GM23248 (cell line): Measurements from ENCODE around the gene NACA2. TPM values are rescaled to one million over a fixed set of nuclear protein-coding genes. Genes with fewer than 3 reads are reported as not detected.
A peak's percentile ranks its signal among the peaks of the same experiment; 100 is the strongest.

Experiments
- DNase-seq: peaks from one replicate; pipeline ENCODE4 v3.0.0-alpha.2; 2015
- H2AFZ ChIP-seq: fragments of 200-600 bp; sonication (generic); 2 replicates; pipeline ENCODE4 v1.6.1; 2016; ENCODE audit warnings: antibody characterized with exemption
- H3F3A ChIP-seq: fragments of 200-600 bp; sonication (generic); 2 replicates; pipeline ENCODE4 v1.6.1; 2016; ENCODE audit warnings: mild to moderate bottlenecking, antibody characterized with exemption, mixed run types; ENCODE audit not compliant: insufficient read depth
- H3K27ac ChIP-seq: fragments of 200-600 bp; sonication (generic); 2 replicates; pipeline ENCODE4 v1.5.1; 2016; ENCODE audit warnings: mild to moderate bottlenecking
- H3K27me3 ChIP-seq: fragments of 200-600 bp; sonication (generic); replicated peaks from 2 replicates; pipeline ENCODE4 v1.6.1; 2016; ENCODE audit warnings: mild to moderate bottlenecking; ENCODE audit not compliant: insufficient read depth
- H3K36me3 ChIP-seq: fragments of 200-600 bp; sonication (generic); 2 replicates; pipeline ENCODE4 v1.6.1; 2016; ENCODE audit warnings: low read depth, mild to moderate bottlenecking
- H3K4me1 ChIP-seq: fragments of 200-600 bp; sonication (generic); 2 replicates; pipeline ENCODE4 v1.6.1; 2016; ENCODE audit warnings: mild to moderate bottlenecking; ENCODE audit not compliant: insufficient read depth
- H3K4me2 ChIP-seq: fragments of 200-600 bp; sonication (generic); one replicate; pipeline ENCODE4 v1.6.1; 2016; ENCODE audit warnings: mild to moderate bottlenecking; ENCODE audit not compliant: unreplicated experiment
- H3K4me3 ChIP-seq: fragments of 200-600 bp; sonication (generic); 2 replicates; pipeline ENCODE4 v1.5.1; 2016; ENCODE audit warnings: mild to moderate bottlenecking
- H3K79me2 ChIP-seq: fragments of 200-600 bp; sonication (generic); 2 replicates; pipeline ENCODE4 v1.6.1; 2016; ENCODE audit warnings: mild to moderate bottlenecking; ENCODE audit not compliant: insufficient read depth
- H3K9ac ChIP-seq: fragments of 200-600 bp; sonication (generic); 2 replicates; pipeline ENCODE4 v1.6.1; 2016; ENCODE audit warnings: mild to moderate bottlenecking
- H3K9me2 ChIP-seq: fragments of 200-600 bp; sonication (generic); 2 replicates; pipeline ENCODE4 v1.6.1; 2016; ENCODE audit warnings: mixed run types, mild to moderate bottlenecking, moderate library complexity; ENCODE audit not compliant: insufficient read depth
- H3K9me3 ChIP-seq: fragments of 200-600 bp; sonication (generic); one replicate; pipeline ENCODE4 v1.6.1; 2017; ENCODE audit warnings: low read depth
- H4K20me1 ChIP-seq: fragments of 200-600 bp; sonication (generic); 2 replicates; pipeline ENCODE4 v1.6.0; 2016; ENCODE audit not compliant: insufficient read depth
- EZH2 ChIP-seq: fragments of 200-600 bp; sonication (generic); IDR thresholded peaks from 2 replicates; pipeline ENCODE4 v1.6.1; 2018; ENCODE audit warnings: antibody characterized with exemption, mild to moderate bottlenecking; ENCODE audit not compliant: insufficient read depth, poor library complexity, severe bottlenecking
- EZH2phosphoT487 ChIP-seq: fragments of 200-600 bp; sonication (generic); IDR thresholded peaks from 2 replicates; pipeline ENCODE4 v1.6.1; 2018; ENCODE audit warnings: antibody characterized with exemption, moderate library complexity, mild to moderate bottlenecking, low read depth; ENCODE audit not compliant: insufficient read depth
- WGBS, 2 experiments: methylation state at CpG; one replicate each; pipeline ENCODE4 v1.1.6; 2015 to 2017; ENCODE audit warnings: low lambda C conversion rate in 2 of 2, low coverage in 1 of 2; ENCODE audit errors: missing lambda C conversion rate in 2 of 2; 5-methylcytosine and 5-hydroxymethylcytosine counted together
- in situ Hi-C: fragments of 300-500 bp; cut with MboI; formaldehyde crosslinking; loops from 2 replicates; pipeline ENCODE4 v1.15.0; 2020
- polyA plus RNA-seq: library from polyadenylated mRNA; unstranded; fragments of >200 nt; fragmentation: Nextera tagmentation; extraction: Ambion mirVana; gene quantifications from 2 replicates; pipeline ENCODE4 v1.2.1, GENCODE V29; 2016
- total RNA-seq: library from RNA; depleted of rRNA; stranded (reverse); fragments of >200 nt; shearing (Covaris generic); gene quantifications from 2 replicates; pipeline ENCODE4 v1.2.3, GENCODE V29; 2014

The NACA2 gene
- total and polyA plus RNA-seq, 2 experiments from 2014 or later, result not detected

- Histone ChIP-seq H3K27ac (no peak overlapping the region), H3K36me3 (no peaks in the 10 kb centered on the region), H3K27me3 (peaks cover 90% of the 10 kb centered on the region), H2AFZ (no peak overlapping the region), H3K79me2 (no peaks in the 10 kb centered on the region), H3K9me2 (no peaks in the 10 kb centered on the region), H3K9ac (no peak overlapping the region), H4K20me1 (no peaks in the 10 kb centered on the region), H3K9me3 (no peaks in the 10 kb centered on the region), H3K4me1 (no peaks in the 10 kb centered on the region), H3F3A (no peaks in the 10 kb centered on the region), H3K4me2 (no peak overlapping the region), H3K4me3 (no peak overlapping the region)
- DNase-seq, result no peak
- in situ Hi-C loops, result no loop called here
- WGBS, 2 experiments, result 4 to 5% methylated on average over 7 of the region's 7 CpGs
- TF ChIP-seq EZH2phosphoT487 (no peak), EZH2 (no peak)
These were observed 4.6 kb upstream of the NACA2 start for GRCh38 chr17:61595418-61596186.

DNA sequence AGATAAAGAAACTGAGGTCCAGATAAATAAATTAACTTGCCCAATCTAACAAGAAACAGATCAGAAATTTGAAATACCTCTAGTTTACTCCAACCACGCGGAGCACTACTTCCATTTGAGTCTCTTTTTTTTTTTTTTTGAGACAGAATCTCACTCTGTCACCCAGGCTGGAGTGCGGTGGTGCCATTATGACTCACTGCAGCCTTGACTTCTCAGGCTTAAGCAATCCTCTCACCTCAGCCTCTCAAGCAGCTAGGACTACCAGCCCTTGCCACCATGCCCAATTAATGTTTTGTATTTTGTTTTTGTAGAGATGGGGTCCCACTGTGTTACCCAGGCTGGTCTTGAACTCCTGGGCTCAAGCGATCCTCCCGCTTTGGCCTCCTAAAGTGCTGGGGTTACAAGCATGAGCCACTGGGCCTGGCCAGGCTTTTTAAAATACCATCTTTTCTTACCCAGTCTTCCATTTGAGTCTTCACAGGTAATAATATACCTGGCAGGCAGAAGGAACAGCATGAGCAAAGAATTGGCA lies 3.3 kb upstream of the NACA2 start:
- Histone ChIP-seq H2AFZ (no peak overlapping the region), H4K20me1 (no peaks in the 10 kb centered on the region), H3K9ac (no peak overlapping the region), H3K27me3 (peaks cover 88% of the 10 kb centered on the region), H3K9me3 (no peaks in the 10 kb centered on the region), H3K4me1 (no peaks in the 10 kb centered on the region), H3K4me3 (no peak overlapping the region), H3K9me2 (no peaks in the 10 kb centered on the region), H3K4me2 (no peak overlapping the region), H3F3A (no peaks in the 10 kb centered on the region), H3K79me2 (no peaks in the 10 kb centered on the region), H3K36me3 (no peaks in the 10 kb centered on the region), H3K27ac (no peak overlapping the region)
- DNase-seq, result peak; percentile 20
- WGBS, 2 experiments, result 80% methylated on average over 5 of the region's 5 CpGs
- in situ Hi-C loops, result no loop called here
- TF ChIP-seq EZH2, result no peak
- TF ChIP-seq EZH2phosphoT487, result no peak

DNA sequence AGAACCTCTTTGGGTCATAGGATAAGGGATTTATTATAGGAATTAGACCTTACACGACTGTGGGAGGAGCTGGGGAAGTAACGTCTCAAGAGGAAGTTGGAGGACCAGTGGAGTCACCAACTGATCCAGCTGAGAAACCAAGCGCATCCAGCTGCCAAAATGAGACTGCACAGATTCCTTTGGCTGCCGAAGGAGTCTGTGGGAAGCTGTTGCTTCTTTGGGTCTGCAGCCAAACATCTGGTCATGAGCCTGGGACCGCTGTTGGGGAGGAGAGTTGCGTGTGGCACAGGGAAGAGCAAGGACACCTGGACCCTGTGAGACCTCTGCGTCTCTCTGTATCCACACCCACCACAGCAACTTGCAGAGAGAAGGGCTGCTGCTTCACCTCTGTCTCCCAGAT lies 2.4 kb upstream of the NACA2 start:
- in situ Hi-C loops, result no loop called here
- H3K4me1 ChIP-seq, result no peaks in the 10 kb centered on the region
- DNase-seq, result peak; percentile 20
- H3K79me2 ChIP-seq, result no peaks in the 10 kb centered on the region
- H3K27me3 ChIP-seq, result peaks cover 87% of the 10 kb centered on the region
- no peaks in the 10 kb centered on the region for H3F3A ChIP-seq
- no peak overlapping the region for H3K4me2 ChIP-seq
- H2AFZ ChIP-seq, result no peak overlapping the region
- no peak overlapping the region for H3K27ac ChIP-seq
- H3K9me2 ChIP-seq, result no peaks in the 10 kb centered on the region
- no peak overlapping the region for H3K9ac ChIP-seq
- no peaks in the 10 kb centered on the region for H3K9me3 ChIP-seq
- no peaks in the 10 kb centered on the region for H4K20me1 ChIP-seq
- H3K4me3 ChIP-seq, result no peak overlapping the region
- H3K36me3 ChIP-seq, result no peaks in the 10 kb centered on the region
- TF ChIP-seq EZH2phosphoT487 (no peak), EZH2 (no peak)
- WGBS, 2 experiments, result 2 to 4% methylated on average over 7 of the region's 7 CpGs

- no peak overlapping the region for H2AFZ ChIP-seq
- no peaks in the 10 kb centered on the region for H3K4me1 ChIP-seq
- H3K9ac ChIP-seq, result no peak overlapping the region
- 75 to 78% methylated on average over 8 of the region's 8 CpGs for WGBS, 2 experiments
- TF ChIP-seq EZH2phosphoT487, result no peak
- no peak for TF ChIP-seq EZH2
- H3K79me2 ChIP-seq, result no peaks in the 10 kb centered on the region
- in situ Hi-C loops, result no loop called here
- H3K9me2 ChIP-seq, result no peaks in the 10 kb centered on the region
- no peak overlapping the region for H3K27ac ChIP-seq
- no peaks in the 10 kb centered on the region for H3K9me3 ChIP-seq
- H3K36me3 ChIP-seq, result no peaks in the 10 kb centered on the region
- H3F3A ChIP-seq, result no peaks in the 10 kb centered on the region
- H4K20me1 ChIP-seq, result no peaks in the 10 kb centered on the region
- H3K27me3 ChIP-seq, result peaks cover 75% of the 10 kb centered on the region
- H3K4me2 ChIP-seq, result no peak overlapping the region
- DNase-seq, result no peak
- H3K4me3 ChIP-seq, result no peak overlapping the region
These were observed 911 bp upstream of the NACA2 start for GRCh38 chr17:61591930-61592329.
